Amniotic epithelial cell (primary cell): ENCODE data around the gene FLG.
A peak's percentile ranks its signal among the peaks of the same experiment; 100 is the strongest.
"Not testable (repeated sequence)": the region's sequence is repeated elsewhere in the genome, so short reads cannot be mapped to it uniquely, and the experiment has no call there.

Experiments used
- DNase-seq: peaks from one replicate; pipeline ENCODE4 v3.0.0-alpha.2; 2010; ENCODE audit warnings: low read depth

The FLG gene

GRCh38 chr1:152325111-152325510 lies at the start of gene FLG:
TSS of gene FLG (minus strand) at chr1:152325239. CDS start at chr1:152315456, 9,783 bp downstream.
- DNase-seq, result no peak

- no peak for DNase-seq
These were observed 49.4 kb upstream of the FLG start for GRCh38 chr1:152374451-152374850.

GRCh38 chr1:152372672-152373071 lies 47.6 kb upstream of the FLG start:
- DNase-seq, result no peak

- no peak for DNase-seq
These were observed 42.4 kb upstream of the FLG start for GRCh38 chr1:152367436-152367835.

- no peak for DNase-seq
These were observed 34.9 kb upstream of the FLG start, which contains the start of gene FLG2 for GRCh38 chr1:152359906-152360305. TSS of gene FLG2 (minus strand) at chr1:152360006. CDS start at chr1:152358884, 1,122 bp downstream.

GRCh38 chr1:152356736-152357135 lies 31.7 kb upstream of the FLG start:
- DNase-seq, result no peak

GRCh38 chr1:152349611-152350010 lies 24.6 kb upstream of the FLG start:
- DNase-seq, result no peak

- no peak for DNase-seq
These were observed 23.4 kb upstream of the FLG start for GRCh38 chr1:152348447-152348846.

- DNase-seq, result peak; percentile 40
These were observed 22.2 kb upstream of the FLG start for GRCh38 chr1:152347116-152347728.

- DNase-seq, result no peak
These were observed 19.4 kb upstream of the FLG start for GRCh38 chr1:152344438-152344837.

- DNase-seq, result no peak
These were observed 18.0 kb upstream of the FLG start for GRCh38 chr1:152343006-152343405.

- DNase-seq, result no peak
These were observed 10.4 kb upstream of the FLG start for GRCh38 chr1:152335399-152335798.

GRCh38 chr1:152328801-152329391 lies 3.9 kb upstream of the FLG start:
- peak; percentile 21 for DNase-seq

- no peak for DNase-seq
These were observed 11.1 kb downstream of the FLG start for GRCh38 chr1:152313970-152314369.

GRCh38 chr1:152313319-152313801 lies 11.7 kb downstream of the FLG start:
- DNase-seq, result no peak

GRCh38 chr1:152312169-152312568 lies 12.9 kb downstream of the FLG start:
- DNase-seq, result not testable (repeated sequence)

GRCh38 chr1:152309955-152310354 lies 15.1 kb downstream of the FLG start:
- DNase-seq, result no peak

GRCh38 chr1:152309320-152309901 lies 15.6 kb downstream of the FLG start:
- DNase-seq, result not testable (repeated sequence)

- DNase-seq, result not testable (repeated sequence)
These were observed 16.3 kb downstream of the FLG start for GRCh38 chr1:152308758-152309157.

GRCh38 chr1:152307970-152308369 lies 17.1 kb downstream of the FLG start:
- not testable (repeated sequence) for DNase-seq

- DNase-seq, result not testable (repeated sequence)
These were observed 18.9 kb downstream of the FLG start for GRCh38 chr1:152306123-152306522.

- DNase-seq, result not testable (repeated sequence)
These were observed 20.3 kb downstream of the FLG start for GRCh38 chr1:152304773-152305172.

GRCh38 chr1:152303139-152303872 lies 21.7 kb downstream of the FLG start:
- DNase-seq, result not testable (repeated sequence)
